Neural cell (in vitro differentiated cells): ENCODE measurements around the gene UGT3A1.

Source experiments
- EZH2 ChIP-seq: fragments of 200-600, 300-800 bp; shearing (Covaris generic), sonication (generic); IDR thresholded peaks from 2 replicates; pipeline ENCODE4 v1.6.1; 2014; ENCODE audit warnings: antibody characterized with exemption, low read length, borderline replicate concordance, mild to moderate bottlenecking; ENCODE audit not compliant: insufficient read depth, poor library complexity, severe bottlenecking
- TF ChIP-seq, protein P1 (sequence below): fragments of 450-650 bp; IDR thresholded peaks from 2 replicates; pipeline ENCODE4 v1.5.1; 2014; ENCODE audit warnings: antibody characterized with exemption, mild to moderate bottlenecking, moderate library complexity; ENCODE audit not compliant: poor library complexity, severe bottlenecking

- TF ChIP-seq EZH2 = no peak
- TF ChIP-seq, protein P1, sequence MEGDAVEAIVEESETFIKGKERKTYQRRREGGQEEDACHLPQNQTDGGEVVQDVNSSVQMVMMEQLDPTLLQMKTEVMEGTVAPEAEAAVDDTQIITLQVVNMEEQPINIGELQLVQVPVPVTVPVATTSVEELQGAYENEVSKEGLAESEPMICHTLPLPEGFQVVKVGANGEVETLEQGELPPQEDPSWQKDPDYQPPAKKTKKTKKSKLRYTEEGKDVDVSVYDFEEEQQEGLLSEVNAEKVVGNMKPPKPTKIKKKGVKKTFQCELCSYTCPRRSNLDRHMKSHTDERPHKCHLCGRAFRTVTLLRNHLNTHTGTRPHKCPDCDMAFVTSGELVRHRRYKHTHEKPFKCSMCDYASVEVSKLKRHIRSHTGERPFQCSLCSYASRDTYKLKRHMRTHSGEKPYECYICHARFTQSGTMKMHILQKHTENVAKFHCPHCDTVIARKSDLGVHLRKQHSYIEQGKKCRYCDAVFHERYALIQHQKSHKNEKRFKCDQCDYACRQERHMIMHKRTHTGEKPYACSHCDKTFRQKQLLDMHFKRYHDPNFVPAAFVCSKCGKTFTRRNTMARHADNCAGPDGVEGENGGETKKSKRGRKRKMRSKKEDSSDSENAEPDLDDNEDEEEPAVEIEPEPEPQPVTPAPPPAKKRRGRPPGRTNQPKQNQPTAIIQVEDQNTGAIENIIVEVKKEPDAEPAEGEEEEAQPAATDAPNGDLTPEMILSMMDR = no peak
These were observed 44.1 kb downstream of the UGT3A1 start for GRCh38 chr5:35947085-35947484.
